IMR-90 (cell line): Measurements from ENCODE around the gene ARHGAP12. TPM values are rescaled to one million over a fixed set of nuclear protein-coding genes. Genes with fewer than 3 reads are reported as not detected.

Source experiments
- ATAC-seq: fragments of 200-7000 bp; cut with Tn5 transposase; 2 replicates; pipeline ENCODE4 v1.9.1; 2020; ENCODE audit warnings: low read depth, mild to moderate bottlenecking, moderate library complexity
- BruUV-seq: library from RNA; stranded (reverse); fragments of 400-500 nt; replicated peaks from 2 replicates; lab custom pipeline; 2021; lab: Mats Ljungman, UMichigan
- CTCF ChIA-PET: fragments of 300-600 bp; formaldehyde crosslinking; extraction: SDS; loops from one replicate; lab custom pipeline; 2021; ENCODE audit warnings: antibody characterized with exemption; lab: Yijun Ruan, JAX
- POLR2A ChIA-PET: fragments of 300-600 bp; sonication (Branson Sonifier 250); formaldehyde crosslinking; loops from one replicate; lab custom pipeline; 2022; ENCODE audit warnings: antibody characterized with exemption; ENCODE audit not compliant: unreplicated experiment; lab: Charles Lee
- DNase-seq: peaks from one replicate; pipeline ENCODE4 v3.0.0; 2013
- H2AFZ ChIP-seq: replicated peaks from 2 replicates; pipeline ENCODE3; 2013; ENCODE audit warnings: low read length, mild to moderate bottlenecking; ENCODE audit not compliant: poor library complexity
- H2AK5ac ChIP-seq: 2 replicates; pipeline ENCODE4 v1.6.1; 2013; ENCODE audit warnings: low read depth, low read length, inconsistent platforms
- H2AK9ac ChIP-seq: replicated peaks from 2 replicates; pipeline ENCODE3; 2013; ENCODE audit warnings: mild to moderate bottlenecking, low read depth, low read length, moderate library complexity; ENCODE audit not compliant: poor library complexity
- H2BK120ac ChIP-seq: 2 replicates; pipeline ENCODE4 v1.6.1; 2013; ENCODE audit warnings: low read depth, low read length, inconsistent platforms
- H2BK15ac ChIP-seq: 3 replicates; pipeline ENCODE4 v1.6.1; 2013; ENCODE audit warnings: low read depth, low read length, inconsistent platforms
- H2BK20ac ChIP-seq: 2 replicates; pipeline ENCODE4 v1.6.1; 2013; ENCODE audit warnings: low read depth, mild to moderate bottlenecking, inconsistent platforms, low read length, moderate library complexity
- H2BK5ac ChIP-seq: 2 replicates; pipeline ENCODE4 v1.6.1; 2013; ENCODE audit warnings: mild to moderate bottlenecking, low read depth, low read length, inconsistent platforms; ENCODE audit not compliant: poor library complexity, severe bottlenecking
- H3K14ac ChIP-seq: replicated peaks from 2 replicates; pipeline ENCODE4 v1.6.1; 2013; ENCODE audit warnings: low read depth, low read length, inconsistent platforms
- H3K18ac ChIP-seq: 2 replicates; pipeline ENCODE4 v1.6.1; 2013; ENCODE audit warnings: low read depth, low read length, control low read depth
- H3K23ac ChIP-seq: 2 replicates; pipeline ENCODE4 v1.6.1; 2013; ENCODE audit warnings: low read depth, low read length, inconsistent platforms
- H3K27ac ChIP-seq: 2 replicates; pipeline ENCODE4 v1.5.1; 2013; ENCODE audit warnings: mild to moderate bottlenecking, control low read depth, low read length; ENCODE audit not compliant: insufficient read depth
- H3K27me3 ChIP-seq: 2 replicates; pipeline ENCODE4 v1.6.1; 2013; ENCODE audit warnings: low read length; ENCODE audit not compliant: control insufficient read depth, insufficient read depth
- H3K36me3 ChIP-seq: 2 replicates; pipeline ENCODE4 v1.6.1; 2013; ENCODE audit warnings: low read length, mixed read lengths; ENCODE audit not compliant: control insufficient read depth, insufficient read depth
- H3K4ac ChIP-seq: 2 replicates; pipeline ENCODE4 v1.6.1; 2013; ENCODE audit warnings: low read depth, low read length, inconsistent platforms
- H3K4me1 ChIP-seq: 2 replicates; pipeline ENCODE4 v1.6.1; 2013; ENCODE audit warnings: low read length, mixed read lengths; ENCODE audit not compliant: control insufficient read depth, insufficient read depth
- H3K4me2 ChIP-seq: 2 replicates; pipeline ENCODE4 v1.6.1; 2013; ENCODE audit warnings: low read depth, mild to moderate bottlenecking, control low read depth, low read length, moderate library complexity
- H3K4me3 ChIP-seq: 2 replicates; pipeline ENCODE4 v1.5.1; 2013; ENCODE audit warnings: low read depth, mild to moderate bottlenecking, control low read depth, low read length, moderate library complexity; ENCODE audit not compliant: insufficient read depth
- H3K56ac ChIP-seq: 2 replicates; pipeline ENCODE4 v1.6.1; 2013; ENCODE audit warnings: low read length, inconsistent platforms; ENCODE audit not compliant: insufficient read depth; ENCODE audit errors: extremely low read depth
- H3K79me1 ChIP-seq, 2 experiments: 2 replicates each; pipeline ENCODE4 v1.6.1; 2013; ENCODE audit warnings: low read length in 2 of 2, inconsistent platforms in 1 of 2, low read depth in 1 of 2
- H3K9ac ChIP-seq: 2 replicates; pipeline ENCODE4 v1.6.1; 2013; ENCODE audit warnings: low read depth, low read length, control low read depth
- H3K9me1 ChIP-seq: 2 replicates; pipeline ENCODE4 v1.6.1; 2013; ENCODE audit warnings: low read length, inconsistent platforms; ENCODE audit not compliant: insufficient read depth
- H3K9me3 ChIP-seq: 2 replicates; pipeline ENCODE4 v1.6.1; 2013; ENCODE audit warnings: low read length; ENCODE audit not compliant: control insufficient read depth, insufficient read depth
- H4K20me1 ChIP-seq: 2 replicates; pipeline ENCODE4 v1.6.1; 2013; ENCODE audit warnings: low read length, inconsistent platforms; ENCODE audit not compliant: insufficient read depth
- H4K5ac ChIP-seq: 2 replicates; pipeline ENCODE4 v1.6.1; 2013; ENCODE audit warnings: mild to moderate bottlenecking, low read depth, low read length, control low read depth
- H4K8ac ChIP-seq, 2 experiments: 2 replicates each; pipeline ENCODE4 v1.6.1; 2013; ENCODE audit warnings: low read depth in 2 of 2, low read length in 2 of 2, control low read depth in 1 of 2, inconsistent platforms in 1 of 2
- H4K91ac ChIP-seq: 2 replicates; pipeline ENCODE4 v1.6.1; 2013; ENCODE audit warnings: low read depth, low read length, inconsistent platforms; ENCODE audit not compliant: insufficient read depth
- BHLHE40 ChIP-seq: fragments of 150-350 bp; IDR thresholded peaks from 2 replicates; pipeline ENCODE4 v1.6.1; 2016; ENCODE audit warnings: mild to moderate bottlenecking, low read depth, low read length
- CEBPB ChIP-seq: IDR thresholded peaks from 2 replicates; pipeline ENCODE4 v1.6.1; 2012; ENCODE audit warnings: low read depth, low read length, improper control_type of control experiment
- CHD1 ChIP-seq: IDR thresholded peaks from 2 replicates; pipeline ENCODE4 v1.6.1; 2012; ENCODE audit warnings: low read depth, low read length, improper control_type of control experiment
- CTCF ChIP-seq: conservative IDR thresholded peaks from 2 replicates; pipeline ENCODE4 v1.5.1; 2012; ENCODE audit warnings: mild to moderate bottlenecking, low read depth, low read length, improper control_type of control experiment
- FOS ChIP-seq: fragments of 150-350 bp; IDR thresholded peaks from 2 replicates; pipeline ENCODE4 v1.6.1; 2016; ENCODE audit warnings: low read depth, low read length
- MAFK ChIP-seq: IDR thresholded peaks from 2 replicates; pipeline ENCODE4 v1.6.1; 2012; ENCODE audit warnings: low read depth, low read length, improper control_type of control experiment
- SMC3 ChIP-seq: fragments of 150-350 bp; IDR thresholded peaks from 2 replicates; pipeline ENCODE4 v1.6.1; 2016; ENCODE audit warnings: low read depth, mild to moderate bottlenecking, antibody characterized with exemption, low read length, moderate library complexity
- WGBS, 2 experiments: methylation state at CpG; one replicate each; pipeline versions ENCODE4 v1.1.5 to v1.1.7; 2013; ENCODE audit warnings: missing lambda C conversion rate in 2 of 2; ENCODE audit not compliant: insufficient read length in 1 of 2; ENCODE audit errors: extremely low coverage in 2 of 2; 5-methylcytosine and 5-hydroxymethylcytosine counted together
- dilution Hi-C: fragments of 300-500 bp; cut with HindIII; formaldehyde crosslinking; loops from one replicate; pipeline ENCODE4 v1.14.3; 2018; ENCODE audit warnings: low sequenced_read_pairs; ENCODE audit not compliant: unreplicated experiment
- in situ Hi-C: fragments of 300-500 bp; cut with MboI; formaldehyde crosslinking; loops from 3 replicates; pipeline ENCODE4 v1.14.3; 2019; ENCODE audit warnings: low sequenced_read_pairs, inconsistent platforms, mixed read lengths
- intact Hi-C: fragments of 100-400 bp; cut with micrococcal nuclease; formaldehyde crosslinking; loops from 2 replicates; pipeline ENCODE4 v1.10.0; 2022
- polyA plus RNA-seq, 3 experiments: library from polyadenylated mRNA; depleted of rRNA; stranded (reverse); fragments of >200 nt; gene quantifications; 2 replicates each; pipeline ENCODE4 v1.2.3, GENCODE V29; 2012; ENCODE audit warnings: low replicate concordance in 1 of 3
- total RNA-seq: library from RNA; depleted of rRNA; stranded (reverse); fragments of >200 nt; gene quantifications from 2 replicates; pipeline ENCODE4 v1.2.3, GENCODE V29; 2012
- TF ChIP-seq, protein P1 (sequence below): fragments of 150-350 bp; IDR thresholded peaks from 2 replicates; pipeline ENCODE4 v1.6.1; 2017; ENCODE audit warnings: mild to moderate bottlenecking, antibody characterized with exemption, low read length, low read depth
- TF ChIP-seq, protein P2 (sequence below): fragments of 150-350 bp; IDR thresholded peaks from 2 replicates; pipeline ENCODE4 v1.6.1; 2016; ENCODE audit warnings: low read depth, mild to moderate bottlenecking, low read length, moderate library complexity, borderline replicate concordance

Gene ARHGAP12
- total and polyA plus RNA-seq, 2 of the 4 experiments (the other 2 are of a cell fraction), result 9.0 to 28.5 TPM

- no peak overlapping the region for H3K4me2 ChIP-seq
- H3K9ac ChIP-seq, result no peak overlapping the region
- ChIA-PET POLR2A (no interaction called here), CTCF (interaction anchor here (0.6 kb wide), 2 partner anchors 29 to 211 kb away, joined by 3 to 4 read pairs; no protein-coding TSS in a partner anchor)
- H3K27me3 ChIP-seq, result no peaks in the 10 kb centered on the region
- no peaks in the 10 kb centered on the region for H4K20me1 ChIP-seq
- H3K36me3 ChIP-seq, result no peaks in the 10 kb centered on the region
- no CpG with 5 or more reads among the region's 1 CpG for WGBS, 2 experiments
- no peak overlapping the region for H3K4me3 ChIP-seq
- no peak overlapping the region for H3K4ac ChIP-seq
- H3K9me1 ChIP-seq, result no peaks in the 10 kb centered on the region
- no peaks in the 10 kb centered on the region for H3K9me3 ChIP-seq
- H3K14ac ChIP-seq, result no peak overlapping the region
- peak overlapping the region; percentile 19 for H2BK5ac ChIP-seq
- in situ Hi-C loops, result no loop called here
- DNase-seq (no peak), ATAC-seq (no peak)
- no peak overlapping the region for H4K5ac ChIP-seq
- no peak overlapping the region for H4K8ac ChIP-seq
- intact Hi-C loops, result no loop called here
- no TSS peak for BruUV-seq
- H3K4me1 ChIP-seq, result peaks cover 2% of the 10 kb centered on the region
- H3K56ac ChIP-seq, result no peak overlapping the region
- H2AK5ac ChIP-seq, result no peak overlapping the region
- dilution Hi-C loops, result no loop called here
- TF ChIP-seq CHD1, result no peak
- TF ChIP-seq FOS, result no peak
- no peak for TF ChIP-seq CTCF
- no peak for TF ChIP-seq SMC3
- TF ChIP-seq CEBPB, result no peak
- TF ChIP-seq MAFK, result no peak
- no peak for TF ChIP-seq BHLHE40
- TF ChIP-seq, protein P1, sequence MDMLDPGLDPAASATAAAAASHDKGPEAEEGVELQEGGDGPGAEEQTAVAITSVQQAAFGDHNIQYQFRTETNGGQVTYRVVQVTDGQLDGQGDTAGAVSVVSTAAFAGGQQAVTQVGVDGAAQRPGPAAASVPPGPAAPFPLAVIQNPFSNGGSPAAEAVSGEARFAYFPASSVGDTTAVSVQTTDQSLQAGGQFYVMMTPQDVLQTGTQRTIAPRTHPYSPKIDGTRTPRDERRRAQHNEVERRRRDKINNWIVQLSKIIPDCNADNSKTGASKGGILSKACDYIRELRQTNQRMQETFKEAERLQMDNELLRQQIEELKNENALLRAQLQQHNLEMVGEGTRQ, result no peak
- TF ChIP-seq, protein P2, sequence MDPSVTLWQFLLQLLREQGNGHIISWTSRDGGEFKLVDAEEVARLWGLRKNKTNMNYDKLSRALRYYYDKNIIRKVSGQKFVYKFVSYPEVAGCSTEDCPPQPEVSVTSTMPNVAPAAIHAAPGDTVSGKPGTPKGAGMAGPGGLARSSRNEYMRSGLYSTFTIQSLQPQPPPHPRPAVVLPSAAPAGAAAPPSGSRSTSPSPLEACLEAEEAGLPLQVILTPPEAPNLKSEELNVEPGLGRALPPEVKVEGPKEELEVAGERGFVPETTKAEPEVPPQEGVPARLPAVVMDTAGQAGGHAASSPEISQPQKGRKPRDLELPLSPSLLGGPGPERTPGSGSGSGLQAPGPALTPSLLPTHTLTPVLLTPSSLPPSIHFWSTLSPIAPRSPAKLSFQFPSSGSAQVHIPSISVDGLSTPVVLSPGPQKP, result no peak
- no peak overlapping the region for H2BK120ac ChIP-seq
- H4K91ac ChIP-seq, result no peak overlapping the region
- no peak overlapping the region for H2BK20ac ChIP-seq
- no peak overlapping the region for H2BK15ac ChIP-seq
- H3K18ac ChIP-seq, result no peak overlapping the region
- H2AK9ac ChIP-seq, result no peak overlapping the region
- peaks cover 5 to 7% of the 10 kb centered on the region in 2 experiments; a peak in 3 of 4 replicates for H3K79me1 ChIP-seq
- no peak overlapping the region for H2AFZ ChIP-seq
- H3K27ac ChIP-seq, result no peak overlapping the region
- H3K23ac ChIP-seq, result peak overlapping the region; percentile 34; the same call in 1 of the 2 replicates
Observed at GRCh38 chr10:31832261-31832660, 96.4 kb downstream of the ARHGAP12 start.
